ENCODE results near the gene DENND6B.

The DENND6B gene

GRCh38 chr22:50304528-50305392 lies 22.1 kb downstream of the DENND6B start:
- no peak for DNase-seq (ENCODE audit: low read depth in 2 of 3, low spot score in 2 of 3)

DNA sequence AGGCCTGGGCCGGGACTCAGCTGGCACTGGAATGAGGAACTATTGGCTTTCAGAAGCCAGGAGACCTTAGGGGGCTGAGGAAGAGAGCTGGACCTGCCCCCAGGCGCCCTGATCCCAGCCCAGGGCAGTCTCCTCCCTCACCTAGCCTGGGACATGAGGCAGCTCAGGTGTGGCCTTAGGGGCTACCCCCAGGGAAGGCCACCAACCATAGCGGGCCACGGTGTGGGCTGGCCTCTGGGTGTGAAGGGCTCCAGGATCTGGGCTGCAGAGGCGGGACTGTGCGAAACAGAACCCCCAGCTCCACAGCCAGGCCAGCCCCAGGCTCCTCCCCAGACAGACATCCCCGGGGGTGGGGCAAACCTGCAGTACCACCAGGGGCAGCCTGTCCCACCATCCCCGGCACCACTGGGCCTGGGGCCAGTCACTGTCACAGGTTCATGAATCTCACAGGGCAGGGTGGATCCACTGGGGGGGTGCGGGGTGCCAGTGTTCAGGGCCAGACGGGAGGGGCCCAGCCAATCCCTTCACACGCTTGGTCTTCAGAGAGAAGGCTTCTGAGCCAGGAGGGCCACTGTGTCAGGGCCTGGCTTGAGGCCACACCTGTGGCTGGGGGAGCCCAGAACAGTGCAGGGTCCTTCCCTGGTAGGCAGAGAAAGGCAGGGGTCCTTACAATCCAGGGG lies 22.8 kb downstream of the DENND6B start:
- DNase-seq (ENCODE audit: low read depth in 2 of 3, low spot score in 2 of 3) = no peak

- DNase-seq (ENCODE audit: low read depth in 2 of 3, low spot score in 2 of 3) = no peak
These were observed 23.3 kb downstream of the DENND6B start for GRCh38 chr22:50303515-50303847.

- DNase-seq (ENCODE audit: low read depth in 2 of 3, low spot score in 2 of 3) = no peak
These were observed 24.2 kb downstream of the DENND6B start for GRCh38 chr22:50302564-50302963.

GRCh38 chr22:50302041-50302541 lies 24.7 kb downstream of the DENND6B start:
- DNase-seq (ENCODE audit: low read depth in 2 of 3, low spot score in 2 of 3) = no peak

DNA sequence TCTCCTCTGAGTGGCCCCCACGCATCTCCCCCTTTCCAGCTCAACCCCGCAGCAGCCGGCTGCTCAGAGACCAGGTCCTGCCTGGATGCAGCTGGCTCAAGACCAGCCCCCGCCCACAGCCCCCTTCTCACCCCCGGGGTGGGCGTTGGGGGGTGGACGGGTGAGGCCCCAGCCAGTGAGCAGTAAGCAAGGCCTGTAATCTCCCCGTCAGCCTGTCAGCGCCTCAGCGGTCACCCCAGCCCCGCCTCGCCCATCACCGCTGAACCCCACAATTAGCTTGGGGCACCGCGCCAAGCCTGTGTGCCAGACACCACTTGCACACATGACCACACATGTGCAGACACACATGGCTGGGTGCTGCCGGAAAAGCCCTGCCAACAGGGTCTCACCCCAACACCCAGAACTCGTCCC lies 25.2 kb downstream of the DENND6B start:
- no peak for DNase-seq (ENCODE audit: low read depth in 2 of 3, low spot score in 2 of 3)

DNA sequence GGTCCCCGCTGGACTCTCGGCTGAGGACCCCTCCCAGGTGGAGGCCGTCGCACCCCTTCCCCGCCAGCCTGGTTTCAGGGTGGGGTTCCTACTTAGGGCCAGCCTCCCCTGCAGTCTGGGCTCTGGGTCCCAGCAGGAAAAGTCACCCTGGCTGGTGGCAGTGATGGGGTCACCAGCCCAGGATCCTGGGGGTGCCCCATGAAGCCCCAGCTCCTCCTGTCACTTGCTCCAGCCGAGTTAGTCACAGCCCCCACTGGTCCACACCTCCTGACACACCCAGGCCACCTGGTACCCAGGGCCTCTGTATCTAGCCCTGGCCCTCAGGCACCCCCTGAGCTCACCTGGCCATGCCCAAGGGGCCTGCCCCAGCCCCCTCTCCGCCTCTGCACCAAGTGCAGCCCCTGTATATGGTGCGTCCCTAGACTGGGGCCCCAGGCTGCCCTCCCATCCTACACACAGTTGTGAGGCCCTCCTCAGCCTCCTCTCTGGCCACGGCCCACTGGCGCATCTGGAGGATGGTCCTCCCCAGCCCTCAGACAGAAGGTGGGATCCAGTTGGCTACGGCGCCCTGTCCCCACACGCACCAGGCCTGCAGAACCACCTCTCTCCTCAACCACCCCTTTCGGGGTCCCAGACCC lies 26.1 kb downstream of the DENND6B start:
- DNase-seq (ENCODE audit: low read depth in 2 of 3, low spot score in 2 of 3) = no peak

- no peak for DNase-seq (ENCODE audit: low read depth in 2 of 3, low spot score in 2 of 3)
These were observed 26.8 kb downstream of the DENND6B start for GRCh38 chr22:50299785-50300619.

- DNase-seq (ENCODE audit: low read depth in 2 of 3, low spot score in 2 of 3) = no peak
These were observed 27.7 kb downstream of the DENND6B start for GRCh38 chr22:50298937-50299784.

- no peak for DNase-seq (ENCODE audit: low read depth in 2 of 3, low spot score in 2 of 3)
These were observed 28.6 kb downstream of the DENND6B start for GRCh38 chr22:50298266-50298637.

- no peak for DNase-seq (ENCODE audit: low read depth in 2 of 3, low spot score in 2 of 3)
These were observed 29.1 kb downstream of the DENND6B start for GRCh38 chr22:50297510-50298265.

GRCh38 chr22:50296658-50297490 lies 29.9 kb downstream of the DENND6B start:
- DNase-seq (ENCODE audit: low read depth in 2 of 3, low spot score in 2 of 3) = no peak

GRCh38 chr22:50294319-50294656 lies 32.5 kb downstream of the DENND6B start:
- DNase-seq (ENCODE audit: low read depth in 2 of 3, low spot score in 2 of 3) = no peak

DNA sequence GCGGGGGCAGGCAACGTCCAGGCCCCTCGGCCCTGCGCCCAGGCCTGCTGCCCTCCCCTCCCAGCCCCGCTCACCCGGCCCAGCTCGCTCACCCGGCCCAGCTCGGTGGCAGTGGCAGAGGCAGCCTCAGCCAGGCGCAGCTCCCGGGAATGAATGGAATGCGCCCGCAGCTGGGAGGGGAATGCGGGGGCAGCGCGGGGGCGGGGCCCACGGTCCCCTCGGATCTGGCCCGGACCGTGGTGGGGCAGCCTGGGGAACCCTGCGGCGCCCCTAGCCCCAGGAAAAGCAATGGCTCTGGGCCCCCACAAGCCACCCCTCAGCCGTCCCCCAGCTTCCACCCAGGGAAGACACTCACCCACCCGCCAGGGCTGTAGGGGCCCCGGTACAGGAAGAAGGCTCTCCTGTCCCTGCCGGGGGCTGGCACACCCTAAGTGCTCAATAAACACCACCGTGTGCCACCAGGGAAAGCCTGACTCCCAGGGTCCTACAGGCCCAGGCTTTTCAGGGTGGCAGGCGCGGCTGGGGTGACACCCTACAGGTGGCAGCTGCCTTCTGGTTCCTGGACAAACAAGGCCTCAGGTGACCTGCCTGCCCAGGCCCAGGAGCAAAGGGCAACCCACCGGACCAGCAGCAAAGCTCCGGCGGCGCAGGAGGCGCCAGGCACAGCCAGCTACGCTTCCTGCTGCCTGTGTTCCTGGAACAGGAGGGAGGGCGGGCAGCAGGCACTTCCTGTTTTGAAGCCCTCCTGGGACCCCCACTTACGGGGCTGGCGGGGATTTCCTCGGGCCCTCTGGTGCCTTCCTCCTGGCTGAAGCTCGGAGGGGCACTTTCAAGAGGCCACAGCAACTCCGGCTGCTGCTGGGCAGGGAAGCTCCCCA lies 33.1 kb downstream of the DENND6B start:
- no peak for DNase-seq (ENCODE audit: low read depth in 2 of 3, low spot score in 2 of 3)

DNA sequence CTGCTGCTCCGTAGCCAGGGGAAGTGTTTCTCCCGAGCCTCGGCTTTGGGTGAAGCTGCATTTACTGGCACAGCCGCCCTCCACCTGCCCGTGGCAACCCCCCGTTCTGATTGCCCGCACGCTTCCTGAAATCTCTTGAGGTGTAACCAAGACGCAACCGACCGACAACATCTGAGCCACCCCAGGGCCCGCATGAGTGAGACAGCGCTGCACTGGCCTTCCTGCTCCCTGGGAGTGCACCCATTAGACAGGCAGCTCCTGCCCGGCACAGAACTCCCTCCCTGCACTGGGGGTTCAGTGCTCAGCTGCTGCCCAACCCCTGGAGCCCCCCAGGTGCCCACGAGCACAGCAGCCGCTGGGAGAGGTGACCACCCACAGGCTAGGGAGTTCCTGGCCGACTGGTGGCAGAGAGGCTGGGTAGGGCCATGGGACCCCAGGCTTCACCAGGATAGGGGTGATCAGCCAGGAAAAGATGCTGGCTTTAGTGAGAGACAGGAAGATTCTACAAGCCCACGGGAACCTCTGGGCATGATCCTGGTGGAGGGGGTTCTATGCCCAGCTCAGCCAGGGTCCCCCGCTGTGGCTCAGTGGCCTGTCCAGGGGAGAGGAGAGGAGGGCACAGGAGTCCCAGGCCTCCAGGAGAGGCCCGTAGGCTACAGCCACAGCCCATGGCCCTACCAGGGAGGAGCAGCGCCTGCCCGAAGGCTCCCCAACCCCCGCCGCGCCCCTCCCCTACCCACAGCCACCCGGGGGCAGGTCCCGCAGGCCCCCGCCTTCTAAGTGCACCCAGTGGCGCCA lies 34.0 kb downstream of the DENND6B start:
- DNase-seq (ENCODE audit: low read depth in 2 of 3, low spot score in 2 of 3) = no peak

GRCh38 chr22:50289942-50290630 lies 36.7 kb downstream of the DENND6B start:
- no peak for DNase-seq (ENCODE audit: low read depth in 2 of 3, low spot score in 2 of 3)

All from activated CD8-positive, alpha-beta memory T cell treated with anti-CD3 and anti-CD28 coated beads for 48 hours (primary cell).